GM12865 (cell line): ENCODE measurements around the gene EID2B.
A peak's percentile ranks its signal among the peaks of the same experiment; 100 is the strongest.

ENCODE experiments used
- DNase-seq: peaks from one replicate; pipeline ENCODE4 v3.0.0; 2010; ENCODE audit warnings: low read depth
- H3K4me3 ChIP-seq: 2 replicates; pipeline ENCODE4 v1.5.1; 2011; ENCODE audit warnings: mild to moderate bottlenecking, low read depth, low read length, control low read depth
- TF ChIP-seq, protein P1 (sequence below): IDR thresholded peaks from 2 replicates; pipeline ENCODE4 v1.5.1; 2011; ENCODE audit warnings: low read length, control low read depth, low read depth, inconsistent platforms; ENCODE audit not compliant: insufficient read depth; ENCODE audit errors: missing control alignments

The EID2B gene

DNA sequence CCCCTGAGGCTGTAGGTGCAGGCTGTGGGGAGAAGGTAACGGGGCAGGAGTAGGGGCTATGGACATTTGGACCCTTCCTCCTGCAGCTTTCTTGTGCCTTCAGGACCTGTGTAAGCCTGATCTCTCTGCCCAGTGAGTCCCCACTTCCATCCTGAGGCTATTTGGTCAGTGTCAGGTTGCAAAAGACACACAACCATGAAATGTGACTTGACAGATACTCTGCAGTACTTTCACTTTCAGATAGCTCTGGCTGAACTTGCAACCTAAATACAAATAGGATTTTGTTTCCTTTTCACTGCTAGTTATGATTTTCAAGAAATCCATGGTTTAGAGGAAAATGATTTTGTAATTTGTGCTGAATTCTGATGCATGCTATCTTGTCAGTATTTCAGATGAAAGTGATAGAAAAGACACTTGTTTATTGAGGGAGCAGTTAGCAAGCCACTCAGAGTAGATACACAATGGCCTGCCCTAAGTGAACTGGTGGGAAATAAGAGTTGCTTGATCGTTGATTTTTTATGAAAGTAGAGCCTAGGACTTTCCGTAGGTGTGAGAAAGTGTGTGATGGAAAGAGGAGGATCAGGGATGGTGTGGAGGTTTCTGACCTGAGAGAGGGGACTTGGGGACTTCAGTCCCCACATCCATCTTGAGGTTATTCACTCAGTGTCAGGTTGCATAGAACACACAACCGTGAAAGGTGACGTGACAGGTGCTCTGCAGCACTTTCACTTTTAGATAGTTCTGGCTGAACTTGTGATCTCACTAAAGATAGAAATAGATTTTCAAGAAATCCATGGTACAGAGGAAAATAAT, 25.4 kb upstream of the EID2B start:
- H3K4me3 ChIP-seq, result peak overlapping the region; percentile 46
- TF ChIP-seq, protein P1, sequence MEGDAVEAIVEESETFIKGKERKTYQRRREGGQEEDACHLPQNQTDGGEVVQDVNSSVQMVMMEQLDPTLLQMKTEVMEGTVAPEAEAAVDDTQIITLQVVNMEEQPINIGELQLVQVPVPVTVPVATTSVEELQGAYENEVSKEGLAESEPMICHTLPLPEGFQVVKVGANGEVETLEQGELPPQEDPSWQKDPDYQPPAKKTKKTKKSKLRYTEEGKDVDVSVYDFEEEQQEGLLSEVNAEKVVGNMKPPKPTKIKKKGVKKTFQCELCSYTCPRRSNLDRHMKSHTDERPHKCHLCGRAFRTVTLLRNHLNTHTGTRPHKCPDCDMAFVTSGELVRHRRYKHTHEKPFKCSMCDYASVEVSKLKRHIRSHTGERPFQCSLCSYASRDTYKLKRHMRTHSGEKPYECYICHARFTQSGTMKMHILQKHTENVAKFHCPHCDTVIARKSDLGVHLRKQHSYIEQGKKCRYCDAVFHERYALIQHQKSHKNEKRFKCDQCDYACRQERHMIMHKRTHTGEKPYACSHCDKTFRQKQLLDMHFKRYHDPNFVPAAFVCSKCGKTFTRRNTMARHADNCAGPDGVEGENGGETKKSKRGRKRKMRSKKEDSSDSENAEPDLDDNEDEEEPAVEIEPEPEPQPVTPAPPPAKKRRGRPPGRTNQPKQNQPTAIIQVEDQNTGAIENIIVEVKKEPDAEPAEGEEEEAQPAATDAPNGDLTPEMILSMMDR, result no peak
- peak; percentile 78 for DNase-seq

DNA sequence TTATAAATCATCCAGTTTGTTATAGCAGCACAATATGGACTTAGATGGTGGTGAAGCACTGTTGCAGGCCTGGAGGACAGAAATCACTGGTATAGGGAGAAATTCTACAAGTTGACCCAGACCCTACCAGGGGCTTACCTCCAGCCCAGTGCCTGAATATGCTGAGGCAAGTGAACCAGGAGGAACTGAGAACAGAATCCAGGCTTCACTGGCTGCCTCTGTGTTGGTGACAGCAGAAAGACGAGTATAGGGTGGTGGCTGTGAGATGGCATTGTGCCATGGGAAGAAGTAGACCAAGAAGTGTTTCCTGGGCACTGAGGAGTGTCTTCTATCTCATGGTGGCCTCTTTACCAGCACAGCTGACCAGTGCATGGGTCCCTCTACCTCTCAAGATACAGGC, 23.2 kb upstream of the EID2B start:
- H3K4me3 ChIP-seq, result no peak overlapping the region
- peak; percentile 14 for DNase-seq
- TF ChIP-seq, protein P1, result no peak

DNA sequence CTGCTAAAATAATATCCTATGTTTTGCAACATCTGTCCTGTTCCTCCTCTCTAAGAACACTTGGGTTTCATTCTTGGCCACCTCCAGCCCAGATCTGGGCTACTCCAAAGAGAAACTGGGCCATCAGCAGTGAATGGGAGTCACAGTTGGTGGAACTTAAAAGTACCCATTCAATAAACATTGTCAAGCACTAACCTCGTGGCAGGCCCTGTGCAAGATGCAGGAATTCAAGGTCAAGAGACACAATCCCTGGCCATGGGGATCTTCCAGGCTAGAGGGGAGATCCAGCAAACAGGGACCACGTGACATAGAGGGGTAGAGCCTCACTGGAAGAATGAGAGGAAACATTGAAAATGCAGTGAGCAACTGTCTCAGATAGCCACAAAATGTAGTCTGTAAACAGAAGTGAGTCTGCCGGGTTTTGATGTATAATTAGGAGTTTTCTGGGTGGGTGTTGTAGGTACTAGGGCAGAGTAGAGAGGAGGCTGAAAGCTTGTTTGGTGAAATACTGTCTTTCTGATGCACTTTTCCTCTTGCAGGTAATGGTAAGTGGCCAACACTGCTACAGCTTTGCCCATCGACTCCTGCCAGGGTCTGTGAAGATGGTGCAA, 22.2 kb upstream of the EID2B start:
- TF ChIP-seq, protein P1, result no peak
- no peak for DNase-seq
- H3K4me3 ChIP-seq, result no peak overlapping the region

DNA sequence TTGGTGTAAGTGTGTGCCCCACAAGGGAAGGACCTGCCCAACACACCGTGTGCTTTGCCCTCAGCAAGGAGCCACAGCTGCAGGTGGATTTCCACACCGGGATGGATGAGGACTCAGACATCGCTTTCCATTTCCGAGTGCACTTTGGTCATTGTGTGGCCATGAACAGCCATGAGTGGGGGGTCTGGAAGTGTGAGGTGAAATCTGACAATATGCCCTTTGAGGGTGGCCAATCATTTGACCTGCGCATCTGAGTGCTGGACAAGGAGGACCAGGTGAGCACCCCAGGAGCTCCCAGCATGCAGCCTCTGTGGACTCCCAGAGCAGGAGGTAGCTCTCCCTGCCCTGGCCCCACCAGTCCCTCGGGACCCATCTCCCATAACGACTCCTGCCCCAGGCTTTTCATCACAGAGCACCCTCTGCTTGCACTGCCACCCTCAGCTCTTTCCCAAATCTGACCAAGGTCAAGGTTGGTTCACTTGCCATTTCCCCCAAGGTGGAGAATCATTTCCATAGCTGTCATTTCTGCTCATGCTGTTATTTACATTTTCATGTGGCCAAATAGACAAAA, 20.5 kb upstream of the EID2B start:
- no peak for DNase-seq
- H3K4me3 ChIP-seq, result no peak overlapping the region
- TF ChIP-seq, protein P1, result no peak

DNA sequence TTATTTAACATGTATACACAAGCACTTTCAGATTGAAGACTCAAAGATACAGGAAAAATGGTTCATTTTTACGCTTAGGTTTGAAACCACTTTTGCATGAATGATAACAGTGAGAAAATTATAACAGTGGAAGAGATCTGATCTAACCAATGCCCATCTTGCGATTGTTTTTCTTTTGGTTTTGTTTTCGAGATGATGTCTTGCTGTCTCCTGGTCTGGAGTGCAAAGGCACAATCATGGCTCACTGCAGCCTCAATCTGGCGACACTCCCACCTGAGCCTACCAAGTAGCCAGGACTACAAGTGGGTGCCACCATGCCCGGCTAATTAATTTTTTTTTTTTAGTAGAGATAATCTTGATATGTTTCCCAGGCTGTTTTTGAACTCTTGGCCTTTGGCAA, 17.5 kb upstream of the EID2B start:
- TF ChIP-seq, protein P1, result no peak
- no peak overlapping the region for H3K4me3 ChIP-seq
- peak; percentile 15 for DNase-seq

DNA sequence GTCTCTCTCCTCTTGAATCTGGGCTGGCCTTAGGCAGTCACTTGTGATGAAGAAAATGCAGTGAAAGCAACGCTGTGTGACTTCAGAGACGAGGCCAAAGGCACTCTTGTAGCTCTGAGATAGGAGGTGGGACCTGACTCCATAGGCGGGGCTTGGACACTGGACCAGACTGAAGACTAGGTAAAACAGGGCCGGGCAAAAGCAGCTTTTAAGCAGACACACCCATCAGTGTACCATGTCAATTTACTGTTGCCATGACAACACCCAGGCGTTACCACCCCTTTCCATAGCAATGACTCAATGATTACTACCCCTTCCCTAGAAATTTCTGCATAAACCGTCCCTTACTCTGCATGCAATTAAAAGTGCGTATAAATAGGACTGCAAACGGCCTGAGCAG, 13.9 kb upstream of the EID2B start:
- TF ChIP-seq, protein P1, result no peak
- no peak for DNase-seq
- no peak overlapping the region for H3K4me3 ChIP-seq

DNA sequence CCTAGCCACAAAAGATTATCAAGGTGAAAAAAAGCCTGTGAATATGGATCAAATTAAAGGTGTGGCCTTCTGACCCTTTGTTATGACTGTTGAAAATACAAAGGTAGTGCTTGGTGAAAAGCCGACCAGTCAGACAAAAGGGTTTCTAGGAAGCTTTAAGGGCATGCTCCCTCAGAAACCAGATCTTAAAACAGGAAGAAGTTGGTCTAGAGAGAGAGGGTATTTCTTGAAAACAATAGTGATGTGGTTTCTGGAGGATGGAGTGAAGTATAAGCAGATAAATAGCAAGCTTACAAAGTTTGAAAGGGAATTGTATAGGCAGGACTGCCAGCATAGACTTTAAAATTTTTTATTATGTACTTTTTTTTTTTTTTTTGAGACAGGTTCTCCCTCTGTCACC, 12.3 kb upstream of the EID2B start:
- DNase-seq, result no peak
- H3K4me3 ChIP-seq, result no peak overlapping the region
- TF ChIP-seq, protein P1, result no peak
